Osteocyte (in vitro differentiated cells): ENCODE results near the gene CLTA. TPM values are rescaled to one million over a fixed set of nuclear protein-coding genes. Genes with fewer than 3 reads are reported as not detected.
"Not testable (repeated sequence)": the region's sequence is repeated elsewhere in the genome, so short reads cannot be mapped to it uniquely, and the experiment has no call there.

ENCODE experiments used
- DNase-seq: peaks from one replicate; pipeline ENCODE4 v3.0.0; 2021; ENCODE audit warnings: mixed read lengths; ENCODE audit not compliant: unreplicated experiment; ENCODE audit errors: extremely low spot score
- H3K27ac Mint-ChIP-seq: one replicate; pipeline ENCODE4 v1.8.0; 2021; ENCODE audit warnings: mild to moderate bottlenecking, mixed read lengths; ENCODE audit not compliant: unreplicated experiment
- H3K27me3 Mint-ChIP-seq: one replicate; pipeline ENCODE4 v1.8.0; 2021; ENCODE audit warnings: mixed read lengths; ENCODE audit not compliant: unreplicated experiment
- H3K36me3 Mint-ChIP-seq: one replicate; pipeline ENCODE4 v1.8.0; 2021; ENCODE audit warnings: mixed read lengths; ENCODE audit not compliant: unreplicated experiment
- H3K4me1 Mint-ChIP-seq: one replicate; pipeline ENCODE4 v1.8.0; 2021; ENCODE audit warnings: mixed read lengths; ENCODE audit not compliant: unreplicated experiment
- H3K4me3 Mint-ChIP-seq: one replicate; pipeline ENCODE4 v1.8.0; 2021; ENCODE audit warnings: mild to moderate bottlenecking, moderate library complexity, mixed read lengths; ENCODE audit not compliant: unreplicated experiment
- H3K9me3 Mint-ChIP-seq: one replicate; pipeline ENCODE4 v1.8.0; 2021; ENCODE audit warnings: mixed read lengths; ENCODE audit not compliant: unreplicated experiment
- total RNA-seq: library from RNA; stranded (reverse); gene quantifications from 2 replicates; pipeline ENCODE4 v1.2.1, GENCODE V29; 2021
- TF ChIP-seq, protein P1 (sequence below): fragments of 200-600 bp; sonication (generic); IDR thresholded peaks from 2 replicates; pipeline ENCODE4 v1.5.0; 2021; ENCODE audit warnings: antibody characterized with exemption, mild to moderate bottlenecking, moderate library complexity

CLTA gene
- total RNA-seq, 1 donor from 2014 or later: 260 TPM

DNA sequence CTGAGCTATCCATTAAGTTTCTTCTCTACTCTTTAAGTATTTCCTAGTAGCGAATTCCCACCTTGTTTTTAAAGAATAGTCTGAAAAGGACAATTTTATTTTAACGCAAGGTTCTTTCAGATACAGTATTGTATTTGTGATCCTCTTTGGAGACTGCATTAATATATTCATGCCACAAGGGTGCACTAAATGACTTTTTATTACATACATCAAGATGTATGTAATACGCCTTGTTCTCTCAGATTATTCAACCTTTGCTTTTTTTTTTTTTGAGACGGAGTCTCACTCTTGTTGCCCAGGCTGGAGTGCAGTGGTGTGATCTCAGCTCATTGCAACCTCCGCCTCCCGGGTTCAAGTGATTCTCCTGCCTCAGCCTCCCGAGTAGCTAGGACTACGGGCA is 57.3 kb downstream of the CLTA start:
- H3K36me3 Mint-ChIP-seq: peaks cover 10% of the 10 kb centered on the region
- not testable (repeated sequence) for DNase-seq, H3K27me3 Mint-ChIP-seq, H3K4me1 Mint-ChIP-seq, H3K4me3 Mint-ChIP-seq, H3K9me3 Mint-ChIP-seq
- TF ChIP-seq, protein P1, sequence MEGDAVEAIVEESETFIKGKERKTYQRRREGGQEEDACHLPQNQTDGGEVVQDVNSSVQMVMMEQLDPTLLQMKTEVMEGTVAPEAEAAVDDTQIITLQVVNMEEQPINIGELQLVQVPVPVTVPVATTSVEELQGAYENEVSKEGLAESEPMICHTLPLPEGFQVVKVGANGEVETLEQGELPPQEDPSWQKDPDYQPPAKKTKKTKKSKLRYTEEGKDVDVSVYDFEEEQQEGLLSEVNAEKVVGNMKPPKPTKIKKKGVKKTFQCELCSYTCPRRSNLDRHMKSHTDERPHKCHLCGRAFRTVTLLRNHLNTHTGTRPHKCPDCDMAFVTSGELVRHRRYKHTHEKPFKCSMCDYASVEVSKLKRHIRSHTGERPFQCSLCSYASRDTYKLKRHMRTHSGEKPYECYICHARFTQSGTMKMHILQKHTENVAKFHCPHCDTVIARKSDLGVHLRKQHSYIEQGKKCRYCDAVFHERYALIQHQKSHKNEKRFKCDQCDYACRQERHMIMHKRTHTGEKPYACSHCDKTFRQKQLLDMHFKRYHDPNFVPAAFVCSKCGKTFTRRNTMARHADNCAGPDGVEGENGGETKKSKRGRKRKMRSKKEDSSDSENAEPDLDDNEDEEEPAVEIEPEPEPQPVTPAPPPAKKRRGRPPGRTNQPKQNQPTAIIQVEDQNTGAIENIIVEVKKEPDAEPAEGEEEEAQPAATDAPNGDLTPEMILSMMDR: peak; percentile 59
- H3K27ac Mint-ChIP-seq: peak overlapping the region; percentile 44

DNA sequence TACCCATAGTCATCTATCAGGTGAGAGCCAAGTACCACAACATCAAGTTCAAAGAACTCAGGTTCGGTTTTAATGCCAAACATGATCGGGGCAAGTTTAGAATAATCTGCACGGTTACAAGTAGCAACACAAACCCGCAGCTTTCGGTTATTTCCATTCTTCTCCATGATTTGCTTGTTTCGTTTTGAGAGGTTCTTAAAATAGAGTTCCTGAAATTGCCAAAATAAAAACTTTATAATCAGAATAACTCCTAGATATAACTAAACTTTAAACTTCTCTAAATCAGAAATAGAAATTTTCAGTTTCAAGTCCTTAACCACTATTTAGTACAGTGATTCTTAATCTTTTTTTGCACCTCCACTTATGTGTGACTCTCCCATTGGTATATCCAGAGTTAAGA is 58.5 kb downstream of the CLTA start:
- Mint-ChIP-seq H3K9me3 (no peaks in the 10 kb centered on the region), H3K4me1 (peaks cover 5% of the 10 kb centered on the region), H3K4me3 (no peak overlapping the region), H3K27ac (no peak overlapping the region), H3K36me3 (peaks cover 7% of the 10 kb centered on the region), H3K27me3 (no peaks in the 10 kb centered on the region)
- TF ChIP-seq, protein P1: no peak
- no peak for DNase-seq

DNA sequence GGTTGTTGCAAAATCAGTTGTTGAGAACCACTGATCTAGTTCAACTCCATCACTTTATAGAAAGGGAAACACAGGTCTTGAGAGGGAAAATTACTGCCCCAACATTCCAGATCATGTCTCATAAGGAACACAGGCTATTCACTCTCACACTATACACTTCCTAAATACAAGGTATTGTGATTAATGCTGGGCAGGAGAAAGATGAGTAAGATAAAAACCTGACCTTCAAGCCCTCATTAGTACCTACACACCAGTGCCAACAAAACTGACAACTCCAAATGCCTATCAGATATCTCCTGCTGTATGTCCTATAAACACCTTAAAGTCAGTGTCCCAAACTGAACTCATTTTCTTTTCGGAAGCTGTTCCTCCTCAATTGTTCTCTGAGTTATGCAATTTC is 59.4 kb downstream of the CLTA start:
- Mint-ChIP-seq H3K36me3 (peaks cover 6% of the 10 kb centered on the region), H3K27me3 (no peaks in the 10 kb centered on the region), H3K4me1 (peaks cover 5% of the 10 kb centered on the region), H3K27ac (peak overlapping the region; percentile 45), H3K9me3 (no peaks in the 10 kb centered on the region), H3K4me3 (no peak overlapping the region)
- TF ChIP-seq, protein P1: no peak
- no peak for DNase-seq

DNA sequence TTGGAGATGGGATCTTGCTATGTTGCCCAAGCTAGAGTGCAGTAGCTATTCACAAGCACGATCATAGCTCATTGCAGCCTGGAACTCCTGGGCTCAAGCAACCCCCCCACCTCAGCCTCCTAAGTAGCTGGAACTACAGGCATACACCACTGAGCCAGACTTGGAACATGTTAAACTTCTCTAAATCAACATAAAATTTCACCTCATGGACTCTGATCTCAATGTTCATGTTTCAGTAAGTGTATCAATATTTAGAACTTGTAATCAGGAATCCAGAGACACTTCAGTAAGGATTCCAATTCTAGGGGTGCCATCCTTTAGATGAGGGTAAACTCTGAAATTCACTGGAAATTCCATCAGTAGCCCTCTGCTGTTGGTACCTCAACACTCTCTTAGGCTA is 60.7 kb downstream of the CLTA start:
- TF ChIP-seq, protein P1: no peak
- H3K4me3 Mint-ChIP-seq: no peak overlapping the region
- DNase-seq: no peak
- H3K9me3 Mint-ChIP-seq: no peaks in the 10 kb centered on the region
- no peaks in the 10 kb centered on the region for H3K27me3 Mint-ChIP-seq
- peaks cover 3% of the 10 kb centered on the region for H3K36me3 Mint-ChIP-seq
- H3K27ac Mint-ChIP-seq: no peak overlapping the region
- H3K4me1 Mint-ChIP-seq: peaks cover 5% of the 10 kb centered on the region

DNA sequence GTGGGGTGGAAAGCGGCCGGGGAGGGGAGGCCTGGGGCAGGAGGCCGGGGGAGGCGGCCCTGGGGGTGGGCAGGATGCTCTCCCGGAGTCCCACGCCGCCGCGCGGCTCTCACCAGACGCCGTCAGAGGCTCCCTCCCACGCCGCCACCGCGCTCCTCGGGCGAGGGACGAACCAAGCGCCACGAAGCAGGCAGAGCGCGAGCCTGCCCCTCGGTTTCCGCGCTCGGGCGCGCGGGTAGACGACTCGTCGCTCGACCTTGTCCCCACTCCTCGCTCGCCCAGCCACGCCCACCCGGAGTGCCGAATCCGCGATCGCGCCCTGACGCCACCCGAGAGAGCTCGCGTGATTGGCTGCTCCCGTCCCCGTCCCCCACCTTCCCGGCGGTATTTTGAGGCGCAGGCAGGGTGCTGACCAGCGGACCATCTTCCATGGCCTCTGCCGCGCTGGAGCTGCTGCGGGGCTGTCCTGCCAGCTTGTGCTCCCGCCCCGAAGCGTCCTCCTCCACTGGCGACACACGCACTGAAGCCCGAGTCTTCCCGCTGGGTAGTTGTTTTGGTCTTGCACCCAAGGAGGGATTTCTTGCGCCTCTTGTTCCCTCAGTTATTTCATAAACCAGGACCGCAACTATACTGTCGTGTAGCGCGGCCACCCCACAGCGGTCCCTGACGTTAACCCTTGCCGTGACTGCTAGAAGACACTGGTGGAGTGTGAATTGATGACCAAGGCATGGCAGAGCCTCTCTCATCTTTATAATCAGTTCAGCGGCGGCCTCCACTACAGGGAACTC is 67.7 kb downstream of the CLTA start, which contains the start of gene GNE:
GNE (minus strand) TSS at position 241 of the 788 bp plus-strand sequence. CDS start 9,093 bp downstream, outside the sequence.
- H3K36me3 Mint-ChIP-seq: no peaks in the 10 kb centered on the region
- peak within 1 kb of the TSS; percentile 97 for H3K27ac Mint-ChIP-seq
- H3K27me3 Mint-ChIP-seq: no peaks in the 10 kb centered on the region
- H3K4me1 Mint-ChIP-seq: peaks cover 14% of the 10 kb centered on the region
- H3K4me3 Mint-ChIP-seq: peak within 1 kb of the TSS; percentile 91
- TF ChIP-seq, protein P1: no peak
- H3K9me3 Mint-ChIP-seq: no peaks in the 10 kb centered on the region
- peak; percentile 99 for DNase-seq
